ENCODE measurements around the gene DDX24.

DDX24 gene

GRCh38 chr14:94021001-94021400 lies 60.0 kb downstream of the DDX24 start:
- POLR2A ChIA-PET = no interaction called here
- TF ChIP-seq, protein P1, sequence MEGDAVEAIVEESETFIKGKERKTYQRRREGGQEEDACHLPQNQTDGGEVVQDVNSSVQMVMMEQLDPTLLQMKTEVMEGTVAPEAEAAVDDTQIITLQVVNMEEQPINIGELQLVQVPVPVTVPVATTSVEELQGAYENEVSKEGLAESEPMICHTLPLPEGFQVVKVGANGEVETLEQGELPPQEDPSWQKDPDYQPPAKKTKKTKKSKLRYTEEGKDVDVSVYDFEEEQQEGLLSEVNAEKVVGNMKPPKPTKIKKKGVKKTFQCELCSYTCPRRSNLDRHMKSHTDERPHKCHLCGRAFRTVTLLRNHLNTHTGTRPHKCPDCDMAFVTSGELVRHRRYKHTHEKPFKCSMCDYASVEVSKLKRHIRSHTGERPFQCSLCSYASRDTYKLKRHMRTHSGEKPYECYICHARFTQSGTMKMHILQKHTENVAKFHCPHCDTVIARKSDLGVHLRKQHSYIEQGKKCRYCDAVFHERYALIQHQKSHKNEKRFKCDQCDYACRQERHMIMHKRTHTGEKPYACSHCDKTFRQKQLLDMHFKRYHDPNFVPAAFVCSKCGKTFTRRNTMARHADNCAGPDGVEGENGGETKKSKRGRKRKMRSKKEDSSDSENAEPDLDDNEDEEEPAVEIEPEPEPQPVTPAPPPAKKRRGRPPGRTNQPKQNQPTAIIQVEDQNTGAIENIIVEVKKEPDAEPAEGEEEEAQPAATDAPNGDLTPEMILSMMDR (IDR thresholded peaks at IDR 0.05; ENCODE audit: control extremely low read depth, extremely low read depth, low read depth, missing control alignments) = no peak
- CTCF ChIA-PET = interaction anchor here (0.9 to 16.5 kb wide), 10 partner anchors 8 to 116 kb away, joined by 3 to 151 read pairs (median 7); no protein-coding TSS in a partner anchor
- no peak for DNase-seq (ENCODE audit: extremely low spot score)

DNA sequence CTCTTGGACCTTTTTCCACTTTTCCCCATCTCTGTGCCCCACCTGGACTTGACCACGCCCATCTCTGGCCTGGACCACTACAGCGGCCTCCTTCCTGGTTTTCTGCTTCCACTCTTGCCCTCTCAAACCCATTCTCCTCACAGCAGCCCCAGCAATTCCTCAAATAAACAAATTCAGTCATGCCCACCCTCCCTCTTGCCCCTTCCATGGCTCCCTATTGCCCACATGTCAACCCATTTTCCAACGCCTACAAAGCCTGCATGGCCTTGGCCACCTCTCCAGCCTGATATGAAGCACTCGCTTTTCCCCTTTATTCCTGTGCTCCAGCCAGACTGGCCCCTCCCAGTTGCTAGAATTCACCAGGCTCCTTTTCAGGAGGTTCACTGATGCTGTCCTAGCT lies 60.7 kb downstream of the DDX24 start:
- ChIA-PET POLR2A (no interaction called here), CTCF (interaction anchor here (1.0 to 16.5 kb wide), 9 partner anchors 9 to 117 kb away, joined by 3 to 151 read pairs (median 12); no protein-coding TSS in a partner anchor)
- DNase-seq (ENCODE audit: extremely low spot score) = no peak
- TF ChIP-seq, protein P1 (IDR thresholded peaks at IDR 0.05; ENCODE audit: control extremely low read depth, extremely low read depth, low read depth, missing control alignments) = no peak

DNA sequence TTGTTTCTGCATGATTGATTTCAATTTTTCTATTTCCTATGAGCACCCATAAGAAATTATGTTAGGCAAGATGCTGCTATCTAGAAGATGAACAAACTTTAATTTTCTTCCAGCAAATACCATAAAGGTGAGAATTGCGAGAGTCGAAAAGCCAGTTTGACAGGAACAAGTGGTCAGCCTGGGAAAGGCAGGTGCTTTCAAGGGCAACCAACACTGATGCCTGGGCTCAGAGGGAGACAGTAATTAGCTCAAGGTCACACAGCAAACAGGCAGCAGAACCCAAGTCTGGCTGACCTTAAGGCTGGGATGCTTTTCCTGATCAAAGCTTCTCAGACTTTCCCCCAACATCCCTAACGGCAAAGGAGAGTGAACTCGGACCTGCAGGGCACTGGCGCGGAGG lies 61.7 kb downstream of the DDX24 start:
- no peak for DNase-seq (ENCODE audit: extremely low spot score)
- ChIA-PET POLR2A (no interaction called here), CTCF (interaction anchor here (1.0 to 16.5 kb wide), 7 partner anchors 9 to 118 kb away, joined by 3 to 151 read pairs (median 13); no protein-coding TSS in a partner anchor)

GRCh38 chr14:94018308-94018707 lies 62.7 kb downstream of the DDX24 start:
- CTCF ChIA-PET = interaction anchor here (0.9 to 16.5 kb wide), 6 partner anchors 9 to 118 kb away, joined by 3 to 151 read pairs (median 8); no protein-coding TSS in a partner anchor
- DNase-seq (ENCODE audit: extremely low spot score) = no peak

More for the DNA sequence above, 61.7 kb downstream of the DDX24 start:
- TF ChIP-seq, protein P1 (IDR thresholded peaks at IDR 0.05; ENCODE audit: control extremely low read depth, extremely low read depth, low read depth, missing control alignments) = no peak

DNA sequence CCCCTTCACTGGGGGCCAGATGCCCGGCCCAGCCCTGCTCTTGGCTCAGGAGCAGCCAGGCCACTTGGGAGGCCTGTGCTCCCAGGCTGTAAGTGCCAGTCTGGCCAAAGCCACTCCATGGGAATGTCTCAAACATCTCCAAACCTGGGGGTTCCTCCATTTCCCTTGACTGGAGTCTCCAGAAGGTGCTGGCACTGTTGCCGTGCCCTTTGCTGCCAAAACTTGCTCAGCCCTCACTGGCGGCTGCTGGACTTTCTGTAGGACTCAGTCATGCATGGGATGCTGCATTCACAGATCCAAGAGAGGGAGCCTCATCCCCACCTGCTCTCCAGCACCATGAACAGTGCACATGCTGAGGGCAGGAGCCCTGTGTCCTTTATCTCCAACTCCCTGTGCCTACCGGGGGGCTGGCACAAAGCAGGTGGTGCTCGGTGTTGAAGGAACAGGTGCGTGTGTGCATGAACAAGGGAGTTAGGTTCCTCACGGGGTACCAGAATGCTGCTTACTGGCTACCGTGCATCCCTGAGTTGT lies 64.5 kb downstream of the DDX24 start:
- no peak for DNase-seq (ENCODE audit: extremely low spot score)
- ChIA-PET CTCF (interaction anchor here (1.0 to 16.5 kb wide), 8 partner anchors 12 to 125 kb away, joined by 3 to 151 read pairs (median 5); no protein-coding TSS in a partner anchor), POLR2A (no interaction called here)
- TF ChIP-seq, protein P1 (IDR thresholded peaks at IDR 0.05; ENCODE audit: control extremely low read depth, extremely low read depth, low read depth, missing control alignments) = no peak

More at GRCh38 chr14:94018308-94018707, 62.7 kb downstream of the DDX24 start:
- TF ChIP-seq, protein P1 (IDR thresholded peaks at IDR 0.05; ENCODE audit: control extremely low read depth, extremely low read depth, low read depth, missing control alignments) = no peak
- POLR2A ChIA-PET = no interaction called here

DNA sequence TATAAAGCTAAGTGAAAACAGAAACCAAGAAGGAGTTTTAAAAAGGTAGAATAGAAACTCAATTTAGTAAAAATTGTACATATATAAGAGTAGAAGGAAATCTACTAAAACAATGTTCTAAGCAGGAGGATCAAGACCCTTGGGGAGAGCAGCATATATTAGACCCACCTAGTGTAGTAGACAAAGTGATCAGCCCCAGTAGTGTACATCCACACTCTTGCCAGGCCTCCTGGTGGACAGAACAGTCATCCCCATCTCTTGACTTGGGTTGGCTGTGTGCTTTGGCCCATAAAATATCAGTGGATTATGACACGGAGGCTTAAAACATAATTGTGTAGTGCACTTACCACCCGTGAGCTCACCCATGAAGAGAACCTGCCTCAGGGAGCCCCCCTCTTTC lies 65.8 kb downstream of the DDX24 start:
- no peak for DNase-seq (ENCODE audit: extremely low spot score)
- POLR2A ChIA-PET = interaction anchor here (0.6 kb wide), 1 partner anchor 20 kb away, joined by 3 read pairs; no protein-coding TSS in a partner anchor
- TF ChIP-seq, protein P1 (IDR thresholded peaks at IDR 0.05; ENCODE audit: control extremely low read depth, extremely low read depth, low read depth, missing control alignments) = no peak
- CTCF ChIA-PET = interaction anchor here (1.0 to 16.5 kb wide), 7 partner anchors 10 to 807 kb away, joined by 3 to 151 read pairs (median 3); partner anchors contain the start of gene UBR7

Measured in GM10248 (cell line).